Lower lobe of right lung (tissue), 2 donors: Measurements from ENCODE around the gene PGA4. TPM values are rescaled to one million over a fixed set of nuclear protein-coding genes. Genes with fewer than 3 reads are reported as not detected.

ENCODE experiments used
- ATAC-seq, 2 donors: fragments of 200-7000 bp; cut with Tn5 transposase; one replicate each; pipeline ENCODE4 v1.9.1; 2020 to 2022; ENCODE audit warnings: mild to moderate bottlenecking in 2 of 2, moderate library complexity in 2 of 2
- DNase-seq: peaks from one replicate; pipeline ENCODE4 v3.0.0-alpha.2; 2020
- H3K27ac ChIP-seq: fragments of 200-600 bp; one replicate; pipeline ENCODE4 v1.8.0; 2022
- H3K27me3 ChIP-seq: fragments of 200-600 bp; one replicate; pipeline ENCODE4 v1.8.0; 2022; ENCODE audit warnings: low read depth
- H3K36me3 ChIP-seq: fragments of 200-600 bp; one replicate; pipeline ENCODE4 v1.8.0; 2022; ENCODE audit warnings: mild to moderate bottlenecking
- H3K4me1 ChIP-seq: fragments of 200-600 bp; one replicate; pipeline ENCODE4 v1.8.0; 2022
- H3K4me3 ChIP-seq: fragments of 200-600 bp; one replicate; pipeline ENCODE4 v1.8.0; 2022; ENCODE audit warnings: mild to moderate bottlenecking
- H3K9me3 ChIP-seq: fragments of 200-600 bp; one replicate; pipeline ENCODE4 v1.8.0; 2022
- intact Hi-C: fragments of 100-400 bp; cut with DNase I; formaldehyde crosslinking; loops from one replicate; pipeline ENCODE4 v1.11.0; 2022
- total RNA-seq: library from RNA; stranded (reverse); fragmentation: NEBNext Ultra II Directional; extraction: Animal tissue kit (Norgen Biotek cat#: 25700); gene quantifications from one replicate; pipeline ENCODE4 v1.2.1, GENCODE V29; 2021
- TF ChIP-seq, protein P1 (sequence below): fragments of 200-600 bp; IDR thresholded peaks from one replicate; pipeline ENCODE4 v1.8.0; 2022; ENCODE audit warnings: antibody characterized with exemption, mild to moderate bottlenecking
- donor health status: DM: no; HTN: yes; CAD: no; lungs with severe emphysema.

PGA4 gene
- total RNA-seq, 1 donor from 2014 or later: 0.83 TPM

- no peaks in the 10 kb centered on the region for H3K4me1 ChIP-seq
- no peaks in the 10 kb centered on the region for H3K36me3 ChIP-seq
- H3K9me3 ChIP-seq: no peaks in the 10 kb centered on the region
- H3K27ac ChIP-seq: no peak overlapping the region
- no peaks in the 10 kb centered on the region for H3K27me3 ChIP-seq
- TF ChIP-seq, protein P1, sequence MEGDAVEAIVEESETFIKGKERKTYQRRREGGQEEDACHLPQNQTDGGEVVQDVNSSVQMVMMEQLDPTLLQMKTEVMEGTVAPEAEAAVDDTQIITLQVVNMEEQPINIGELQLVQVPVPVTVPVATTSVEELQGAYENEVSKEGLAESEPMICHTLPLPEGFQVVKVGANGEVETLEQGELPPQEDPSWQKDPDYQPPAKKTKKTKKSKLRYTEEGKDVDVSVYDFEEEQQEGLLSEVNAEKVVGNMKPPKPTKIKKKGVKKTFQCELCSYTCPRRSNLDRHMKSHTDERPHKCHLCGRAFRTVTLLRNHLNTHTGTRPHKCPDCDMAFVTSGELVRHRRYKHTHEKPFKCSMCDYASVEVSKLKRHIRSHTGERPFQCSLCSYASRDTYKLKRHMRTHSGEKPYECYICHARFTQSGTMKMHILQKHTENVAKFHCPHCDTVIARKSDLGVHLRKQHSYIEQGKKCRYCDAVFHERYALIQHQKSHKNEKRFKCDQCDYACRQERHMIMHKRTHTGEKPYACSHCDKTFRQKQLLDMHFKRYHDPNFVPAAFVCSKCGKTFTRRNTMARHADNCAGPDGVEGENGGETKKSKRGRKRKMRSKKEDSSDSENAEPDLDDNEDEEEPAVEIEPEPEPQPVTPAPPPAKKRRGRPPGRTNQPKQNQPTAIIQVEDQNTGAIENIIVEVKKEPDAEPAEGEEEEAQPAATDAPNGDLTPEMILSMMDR: no peak
- intact Hi-C loops: no loop called here
- DNase-seq: no peak
- ATAC-seq: no peak
- no peak overlapping the region for H3K4me3 ChIP-seq
Observed at GRCh38 chr11:61258546-61258945, 36.4 kb downstream of the PGA4 start.

- TF ChIP-seq, protein P1: no peak
- H3K27ac ChIP-seq: no peak overlapping the region
- ATAC-seq: no peak
Observed at GRCh38 chr11:61259363-61259762, 37.2 kb downstream of the PGA4 start.

DNA sequence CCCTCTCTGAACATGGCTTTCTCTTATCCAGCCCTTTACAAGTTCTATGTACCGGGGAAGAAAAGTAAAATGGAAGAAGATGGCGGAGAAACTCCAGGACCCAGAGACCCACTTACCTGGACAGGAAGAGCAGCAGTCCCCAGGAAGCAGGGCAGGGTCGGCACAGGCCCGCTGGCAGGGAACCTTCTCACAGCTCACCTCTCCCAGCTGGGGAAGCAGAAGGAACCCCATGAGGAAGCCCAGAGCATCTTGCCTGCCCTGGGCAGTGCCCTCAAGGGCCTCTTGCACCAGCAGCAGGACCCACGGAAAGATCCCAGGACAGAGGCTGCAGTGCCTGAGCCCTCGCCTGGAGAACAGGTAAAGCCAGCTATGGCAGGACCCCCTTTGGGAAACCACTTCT is 42.2 kb downstream of the PGA4 start:
- no peak overlapping the region for H3K27ac ChIP-seq
- ATAC-seq (no peak), DNase-seq (no peak)
- H3K27me3 ChIP-seq: no peaks in the 10 kb centered on the region
- no peaks in the 10 kb centered on the region for H3K4me1 ChIP-seq
- intact Hi-C loops: no loop called here
- TF ChIP-seq, protein P1: no peak
- H3K4me3 ChIP-seq: no peak overlapping the region
- no peaks in the 10 kb centered on the region for H3K9me3 ChIP-seq
- H3K36me3 ChIP-seq: no peaks in the 10 kb centered on the region

More at GRCh38 chr11:61259363-61259762, 37.2 kb downstream of the PGA4 start:
- no peak overlapping the region for H3K4me3 ChIP-seq
- H3K9me3 ChIP-seq: no peaks in the 10 kb centered on the region
- no peaks in the 10 kb centered on the region for H3K4me1 ChIP-seq
- intact Hi-C loops: no loop called here
- no peaks in the 10 kb centered on the region for H3K27me3 ChIP-seq
- H3K36me3 ChIP-seq: no peaks in the 10 kb centered on the region
- no peak for DNase-seq

GRCh38 chr11:61264795-61265194 is 42.6 kb downstream of the PGA4 start:
- DNase-seq (no peak), ATAC-seq (no peak)
- no peaks in the 10 kb centered on the region for H3K36me3 ChIP-seq
- H3K27me3 ChIP-seq: no peaks in the 10 kb centered on the region
- no peak overlapping the region for H3K27ac ChIP-seq
- H3K4me3 ChIP-seq: no peak overlapping the region
- intact Hi-C loops: no loop called here
- H3K4me1 ChIP-seq: no peaks in the 10 kb centered on the region
- H3K9me3 ChIP-seq: no peaks in the 10 kb centered on the region
- TF ChIP-seq, protein P1: no peak

- no peaks in the 10 kb centered on the region for H3K36me3 ChIP-seq
Observed at GRCh38 chr11:61265357-61265756, 43.2 kb downstream of the PGA4 start.

More at GRCh38 chr11:61265357-61265756, 43.2 kb downstream of the PGA4 start:
- no peak overlapping the region for H3K27ac ChIP-seq
- no peak for ATAC-seq
- H3K27me3 ChIP-seq: no peaks in the 10 kb centered on the region
- no peaks in the 10 kb centered on the region for H3K4me1 ChIP-seq
- no peak for DNase-seq
- intact Hi-C loops: no loop called here
- TF ChIP-seq, protein P1: no peak
- H3K4me3 ChIP-seq: no peak overlapping the region
- H3K9me3 ChIP-seq: no peaks in the 10 kb centered on the region
